A673 (cell line): ENCODE results near the gene MESD. TPM values are rescaled to one million over a fixed set of nuclear protein-coding genes. Genes with fewer than 3 reads are reported as not detected.

Experiments used
- BruUV-seq: library from RNA; stranded (reverse); fragments of 400-500 nt; replicated peaks from 2 replicates; lab custom pipeline; 2021; lab: Mats Ljungman, UMichigan
- CTCF ChIA-PET: fragments of 300-600 bp; sonication (Branson Sonifier 250); formaldehyde crosslinking; loops from one replicate; lab custom pipeline; 2022; ENCODE audit warnings: antibody characterized with exemption; lab: Charles Lee
- POLR2A ChIA-PET: fragments of 300-600 bp; sonication (Branson Sonifier 250); formaldehyde crosslinking; loops from one replicate; lab custom pipeline; 2022; ENCODE audit warnings: antibody characterized with exemption; ENCODE audit not compliant: low non-redundant PET; lab: Charles Lee
- DNase-seq: peaks from one replicate; pipeline ENCODE4 v3.0.0-alpha.2; 2015; ENCODE audit warnings: low spot score
- H3K27ac ChIP-seq: fragments of 200-600 bp; sonication (generic); 2 replicates; pipeline ENCODE4 v1.5.1; 2016; ENCODE audit warnings: mixed run types, low read depth, mild to moderate bottlenecking, mixed read lengths, antibody characterized with exemption, low read length; ENCODE audit not compliant: poor library complexity, severe bottlenecking
- H3K27me3 ChIP-seq: fragments of 200-600 bp; sonication (generic); replicated peaks from 2 replicates; pipeline ENCODE4 v1.6.1; 2017; ENCODE audit warnings: mixed run types, low read depth, mild to moderate bottlenecking, mixed read lengths, antibody characterized with exemption, low read length; ENCODE audit not compliant: insufficient read depth, poor library complexity
- H3K36me3 ChIP-seq: fragments of 200-600 bp; sonication (generic); 2 replicates; pipeline ENCODE4 v1.6.1; 2016; ENCODE audit warnings: mixed run types, mild to moderate bottlenecking, mixed read lengths, antibody characterized with exemption, low read length; ENCODE audit not compliant: insufficient read depth, poor library complexity, severe bottlenecking
- H3K4me1 ChIP-seq: fragments of 200-600 bp; sonication (generic); 2 replicates; pipeline ENCODE4 v1.6.1; 2017; ENCODE audit warnings: mixed run types, mild to moderate bottlenecking, mixed read lengths, antibody characterized with exemption, low read length; ENCODE audit not compliant: insufficient read depth, poor library complexity, severe bottlenecking
- H3K4me3 ChIP-seq: fragments of 200-600 bp; sonication (generic); 2 replicates; pipeline ENCODE4 v1.5.1; 2016; ENCODE audit warnings: low read depth, mixed run types, mild to moderate bottlenecking, mixed read lengths, low read length; ENCODE audit not compliant: poor library complexity, severe bottlenecking
- H3K9me3 ChIP-seq: fragments of 200-600 bp; sonication (generic); 2 replicates; pipeline ENCODE4 v1.6.1; 2016; ENCODE audit warnings: mixed run types, low read depth, mild to moderate bottlenecking, mixed read lengths, antibody characterized with exemption, low read length; ENCODE audit not compliant: poor library complexity, severe bottlenecking
- CTCF ChIP-seq: fragments of 300-800, 200-600 bp; sonication (generic); conservative IDR thresholded peaks from 2 replicates; pipeline ENCODE4 v1.5.1; 2017; ENCODE audit warnings: low read depth, mild to moderate bottlenecking, antibody characterized with exemption, low read length, moderate library complexity, mixed read lengths
- EZH2 ChIP-seq: fragments of 200-600 bp; sonication (generic); IDR thresholded peaks from 2 replicates; pipeline ENCODE4 v1.6.1; 2017; ENCODE audit warnings: borderline replicate concordance, low read depth, mild to moderate bottlenecking, mixed read lengths, antibody characterized with exemption, low read length; ENCODE audit not compliant: poor library complexity, severe bottlenecking
- intact Hi-C: fragments of 100-400 bp; cut with micrococcal nuclease; formaldehyde crosslinking; loops from one replicate; pipeline ENCODE4 v1.10.0; 2022; ENCODE audit not compliant: unreplicated experiment
- total RNA-seq: library from RNA; stranded (reverse); gene quantifications from 2 replicates; pipeline ENCODE4 v1.2.3, GENCODE V29; 2021

MESD gene
- total RNA-seq, 1 experiment from 2014 or later, result 28.1 TPM

GRCh38 chr15:81014446-81015093, 25.0 kb upstream of the MESD start:
- TF ChIP-seq EZH2, result no peak
- TF ChIP-seq CTCF, result no peak
- no TSS peak for BruUV-seq

GRCh38 chr15:81013396-81013929, 23.8 kb upstream of the MESD start:
- no TSS peak for BruUV-seq

More at GRCh38 chr15:81014446-81015093, 25.0 kb upstream of the MESD start:
- Histone ChIP-seq H3K4me1 (no peaks in the 10 kb centered on the region), H3K27me3 (no peaks in the 10 kb centered on the region), H3K27ac (no peak overlapping the region), H3K9me3 (no peaks in the 10 kb centered on the region), H3K4me3 (no peak overlapping the region), H3K36me3 (no peaks in the 10 kb centered on the region)
- DNase-seq, result no peak
- ChIA-PET POLR2A (no interaction called here), CTCF (no interaction called here)
- intact Hi-C loops, result no loop called here

GRCh38 chr15:81012588-81012987, 23.0 kb upstream of the MESD start:
- H3K36me3 ChIP-seq, result no peaks in the 10 kb centered on the region
- H3K9me3 ChIP-seq, result no peaks in the 10 kb centered on the region
- H3K4me3 ChIP-seq, result no peak overlapping the region
- no peak overlapping the region for H3K27ac ChIP-seq
- no peak for DNase-seq
- intact Hi-C loops, result no loop called here
- H3K4me1 ChIP-seq, result no peaks in the 10 kb centered on the region
- POLR2A ChIA-PET, result interaction anchor here (0.6 kb wide), 1 partner anchor 11 kb away, joined by 3 read pairs; no protein-coding TSS in a partner anchor
- CTCF ChIA-PET, result interaction anchor here (0.8 kb wide), 1 partner anchor 9 kb away, joined by 4 read pairs; no protein-coding TSS in a partner anchor
- no TSS peak for BruUV-seq
- H3K27me3 ChIP-seq, result no peaks in the 10 kb centered on the region
- TF ChIP-seq CTCF (no peak), EZH2 (no peak)

More at GRCh38 chr15:81013396-81013929, 23.8 kb upstream of the MESD start:
- Histone ChIP-seq H3K27me3 (no peaks in the 10 kb centered on the region), H3K4me1 (no peaks in the 10 kb centered on the region), H3K9me3 (no peaks in the 10 kb centered on the region), H3K36me3 (no peaks in the 10 kb centered on the region), H3K27ac (no peak overlapping the region), H3K4me3 (no peak overlapping the region)
- no peak for DNase-seq
- ChIA-PET POLR2A (interaction anchor here (0.6 kb wide), 1 partner anchor 12 kb away, joined by 3 read pairs; no protein-coding TSS in a partner anchor), CTCF (interaction anchor here (0.8 kb wide), 1 partner anchor 10 kb away, joined by 4 read pairs; no protein-coding TSS in a partner anchor)
- intact Hi-C loops, result no loop called here
- TF ChIP-seq CTCF (no peak), EZH2 (no peak)
